GM23248 (cell line): ENCODE results near the gene KRT9.

Experiments used
- EZH2 ChIP-seq: fragments of 200-600 bp; sonication (generic); IDR thresholded peaks from 2 replicates; pipeline ENCODE4 v1.6.1; 2018; ENCODE audit warnings: antibody characterized with exemption, mild to moderate bottlenecking; ENCODE audit not compliant: insufficient read depth, poor library complexity, severe bottlenecking
- EZH2phosphoT487 ChIP-seq: fragments of 200-600 bp; sonication (generic); IDR thresholded peaks from 2 replicates; pipeline ENCODE4 v1.6.1; 2018; ENCODE audit warnings: antibody characterized with exemption, moderate library complexity, mild to moderate bottlenecking, low read depth; ENCODE audit not compliant: insufficient read depth

GRCh38 chr17:41527063-41528023 lies 44.5 kb downstream of the KRT9 start:
- TF ChIP-seq EZH2 (peak; percentile 52), EZH2phosphoT487 (no peak)
